SK-N-SH (cell line): ENCODE results near the gene PPL. TPM values are rescaled to one million over a fixed set of nuclear protein-coding genes. Genes with fewer than 3 reads are reported as not detected.

Experiments
- CTCF ChIA-PET: fragments of 300-600, 350-600 bp; formaldehyde crosslinking; extraction: SDS; loops from one replicate; lab custom pipeline; 2021; lab: Yijun Ruan, JAX
- POLR2A ChIA-PET: fragments of 350-600 bp; sonication (Branson Sonifier 250); formaldehyde crosslinking; extraction: SDS; loops from one replicate; lab custom pipeline; 2020; ENCODE audit warnings: antibody characterized with exemption, inconsistent platforms; lab: Yijun Ruan, JAX
- DNase-seq: peaks from one replicate; pipeline ENCODE4 v3.0.0; 2012
- H2AFZ ChIP-seq: fragments of 200-600 bp; sonication (generic); 2 replicates; pipeline ENCODE4 v1.8.1; 2016; ENCODE audit warnings: antibody characterized with exemption, mild to moderate bottlenecking, low read depth
- H3F3A ChIP-seq: fragments of 200-600 bp; sonication (generic); replicated peaks from 2 replicates; pipeline ENCODE3; 2016; ENCODE audit warnings: antibody characterized with exemption, mild to moderate bottlenecking; ENCODE audit not compliant: insufficient read depth
- H3K27ac ChIP-seq, 2 experiments: fragments of 200-500 bp in 1 of 2; fragments of 200-600 bp in 1 of 2; sonication (Bioruptor generic) in 1 of 2; sonication (generic), shearing (Covaris generic) in 1 of 2; 2 replicates each; pipeline versions ENCODE4 v1.5.1 to v1.6.1; 2014 to 2016; ENCODE audit warnings: low read depth in 2 of 2, inconsistent platforms in 1 of 2, low read length in 1 of 2, mild to moderate bottlenecking in 1 of 2, mixed read lengths in 1 of 2
- H3K27me3 ChIP-seq: fragments of 200-600 bp; sonication (generic), shearing (Covaris generic); 2 replicates; pipeline ENCODE4 v1.6.1; 2016; ENCODE audit warnings: mixed run types; ENCODE audit not compliant: insufficient read depth
- H3K36me3 ChIP-seq, 2 experiments: fragments of 200-500 bp in 1 of 2; fragments of 200-600 bp in 1 of 2; sonication (Bioruptor generic) in 1 of 2; sonication (generic) in 1 of 2; replicated peaks in 1 of 2; 2 replicates each; pipeline versions ENCODE3 to v1.5.1; 2014 to 2016; ENCODE audit warnings: low read length in 1 of 2, mild to moderate bottlenecking in 1 of 2; ENCODE audit not compliant: insufficient read depth in 2 of 2, control insufficient read depth in 1 of 2
- H3K4me1 ChIP-seq, 2 experiments: fragments of 200-500 bp in 1 of 2; fragments of 200-600 bp in 1 of 2; sonication (Bioruptor generic) in 1 of 2; sonication (generic), shearing (Covaris generic) in 1 of 2; 2 replicates each; pipeline versions ENCODE4 v1.5.1 to v1.6.1; 2014 to 2016; ENCODE audit warnings: low read depth in 1 of 2, low read length in 1 of 2, mixed run types in 1 of 2; ENCODE audit not compliant: insufficient read depth in 2 of 2, control insufficient read depth in 1 of 2
- H3K4me2 ChIP-seq: fragments of 200-600 bp; sonication (generic), shearing (Covaris generic); 2 replicates; pipeline ENCODE4 v1.6.1; 2017; ENCODE audit warnings: mixed run types
- H3K4me3 ChIP-seq, 2 experiments: fragments of 200-500 bp in 1 of 2; fragments of 200-600 bp in 1 of 2; sonication (Bioruptor generic) in 1 of 2; sonication (generic), shearing (Covaris generic) in 1 of 2; 2 replicates each; pipeline versions ENCODE4 v1.5.1 to v1.8.1; 2014 to 2016; ENCODE audit warnings: low read depth in 2 of 2, inconsistent platforms in 1 of 2, low read length in 1 of 2, mild to moderate bottlenecking in 1 of 2, mixed read lengths in 1 of 2, moderate library complexity in 1 of 2
- H3K79me2 ChIP-seq: fragments of 200-600 bp; sonication (generic); 2 replicates; pipeline ENCODE4 v1.8.1; 2017; ENCODE audit warnings: mild to moderate bottlenecking; ENCODE audit not compliant: insufficient read depth
- H3K9ac ChIP-seq: fragments of 200-600 bp; sonication (generic); 2 replicates; pipeline ENCODE4 v1.6.1; 2017; ENCODE audit warnings: mixed run types
- H3K9me2 ChIP-seq: fragments of 200-600 bp; sonication (generic); 2 replicates; pipeline ENCODE4 v1.6.1; 2017; ENCODE audit warnings: mixed run types
- H3K9me3 ChIP-seq: fragments of 200-600 bp; sonication (generic); 2 replicates; pipeline ENCODE4 v1.6.1; 2017; ENCODE audit warnings: mixed run types, mild to moderate bottlenecking, moderate library complexity
- H4K20me1 ChIP-seq: fragments of 200-600 bp; sonication (generic); 2 replicates; pipeline ENCODE4 v1.6.1; 2017; ENCODE audit warnings: mild to moderate bottlenecking, mixed run types; ENCODE audit not compliant: insufficient read depth
- EP300 ChIP-seq, 2 experiments: IDR thresholded peaks; 2 replicates each; pipeline versions ENCODE4 v1.4.0 to v1.6.1; 2012; ENCODE audit warnings: borderline replicate concordance in 1 of 2, low read depth in 1 of 2, low read length in 1 of 2
- FOXM1 ChIP-seq: IDR thresholded peaks from 2 replicates; pipeline ENCODE4 v1.4.0; 2012; ENCODE audit warnings: low read depth, mild to moderate bottlenecking
- GATA2 ChIP-seq: sonication (generic); formaldehyde crosslinking; IDR thresholded peaks from 2 replicates; pipeline ENCODE4 v1.5.0; 2020; ENCODE audit warnings: mild to moderate bottlenecking, missing genetic modification reagents
- IRF3 ChIP-seq: fragments of 150-350 bp; IDR thresholded peaks from 2 replicates; pipeline ENCODE4 v1.6.1; 2016; ENCODE audit warnings: mild to moderate bottlenecking, low read depth, low read length
- MEF2A ChIP-seq: IDR thresholded peaks from 2 replicates; pipeline ENCODE4 v1.4.0; 2012; ENCODE audit warnings: low read depth, borderline replicate concordance
- MXI1 ChIP-seq: IDR thresholded peaks from 2 replicates; pipeline ENCODE4 v1.6.1; 2012; ENCODE audit warnings: mild to moderate bottlenecking, low read depth, low read length, improper control_type of control experiment
- RCOR1 ChIP-seq: fragments of 150-350 bp; IDR thresholded peaks from 2 replicates; pipeline ENCODE4 v1.6.1; 2017; ENCODE audit warnings: antibody characterized with exemption, low read length
- RFX5 ChIP-seq: IDR thresholded peaks from 2 replicates; pipeline ENCODE4 v1.6.1; 2012; ENCODE audit warnings: mild to moderate bottlenecking, improper control_type of control experiment, low read length
- RXRA ChIP-seq: IDR thresholded peaks from 2 replicates; pipeline ENCODE4 v1.4.0; 2012; ENCODE audit warnings: low read depth, mild to moderate bottlenecking, borderline replicate concordance
- SIN3A ChIP-seq: IDR thresholded peaks from 2 replicates; pipeline ENCODE4 v1.6.1; 2012; ENCODE audit warnings: low read depth, mild to moderate bottlenecking, low read length, moderate library complexity, borderline replicate concordance
- TAF1 ChIP-seq: IDR thresholded peaks from 2 replicates; pipeline ENCODE4 v1.6.1; 2012; ENCODE audit warnings: low read depth, mild to moderate bottlenecking, low read length, moderate library complexity, borderline replicate concordance
- TCF12 ChIP-seq: IDR thresholded peaks from 2 replicates; pipeline ENCODE4 v1.4.0; 2012
- TEAD4 ChIP-seq: IDR thresholded peaks from 2 replicates; pipeline ENCODE4 v1.4.0; 2012; ENCODE audit warnings: mild to moderate bottlenecking, borderline replicate concordance; ENCODE audit not compliant: insufficient read depth
- USF1 ChIP-seq: IDR thresholded peaks from 2 replicates; pipeline ENCODE4 v1.4.0; 2012; ENCODE audit warnings: low read depth, borderline replicate concordance
- WGBS: methylation state at CpG from one replicate; pipeline ENCODE4 v1.1.6; 2017; ENCODE audit warnings: low lambda C conversion rate; 5-methylcytosine and 5-hydroxymethylcytosine counted together
- polyA plus RNA-seq, 3 experiments: library from polyadenylated mRNA; depleted of rRNA; stranded (reverse); fragments of >200 nt; gene quantifications; 2 replicates each; pipeline ENCODE4 v1.2.3, GENCODE V29; 2012
- TF ChIP-seq, protein P1 (sequence below): IDR thresholded peaks from 2 replicates; pipeline ENCODE4; 2012
- TF ChIP-seq, protein P2 (sequence below): fragments of 200-600 bp; sonication (generic); IDR thresholded peaks from 2 replicates; pipeline ENCODE4 v1.6.1; 2017; ENCODE audit warnings: antibody characterized with exemption, mild to moderate bottlenecking, moderate library complexity
- TF ChIP-seq, protein P3 (sequence below): IDR thresholded peaks from 2 replicates; pipeline ENCODE4 v1.4.0; 2012; ENCODE audit warnings: low read depth

Gene PPL
- polyA plus RNA-seq, 1 of the 3 experiments (the other 2 are of a cell fraction): 24.6 TPM

DNA sequence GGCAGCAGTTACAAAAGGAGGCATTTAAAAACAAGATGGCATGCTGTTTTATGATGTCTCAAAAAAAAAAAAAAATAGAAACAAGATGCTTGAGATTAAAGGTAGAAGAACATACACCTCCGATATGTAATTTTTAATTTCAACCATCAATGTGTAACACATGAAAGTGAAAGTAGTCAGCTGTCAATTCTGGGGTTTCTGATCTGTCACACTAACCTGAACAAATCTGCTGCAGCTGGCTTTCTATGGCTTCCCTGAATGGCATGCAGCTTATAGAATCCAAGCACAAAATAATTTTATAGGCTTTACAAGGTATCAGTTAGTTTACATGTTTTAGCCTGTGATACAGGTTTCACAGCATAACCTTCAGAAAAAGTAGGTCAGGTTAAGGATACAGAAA is 103.4 kb downstream of the PPL start:
- Histone ChIP-seq H3K4me3 (no peak overlapping the region), H2AFZ (no peak overlapping the region), H3K9me2 (no peaks in the 10 kb centered on the region), H3K27me3 (no peaks in the 10 kb centered on the region), H3F3A (peaks cover 4% of the 10 kb centered on the region)
- no peak for DNase-seq
- POLR2A ChIA-PET: interaction anchor here (0.7 kb wide), 1 partner anchor 403 kb away, joined by 3 read pairs; no protein-coding TSS in a partner anchor
- TF ChIP-seq USF1 (no peak), EP300 (IDR thresholded peaks at IDR 0.05; ENCODE audit: borderline replicate concordance in 1 of 2, low read depth in 1 of 2, low read length in 1 of 2) (no peak), RXRA (no peak), TEAD4 (no peak), RFX5 (no peak), GATA2 (CRISPR knock-in tag) (no peak), RCOR1 (no peak), TCF12 (no peak), TAF1 (no peak), SIN3A (no peak), FOXM1 (no peak), MEF2A (no peak), MXI1 (no peak), IRF3 (no peak)
- TF ChIP-seq, protein P1, sequence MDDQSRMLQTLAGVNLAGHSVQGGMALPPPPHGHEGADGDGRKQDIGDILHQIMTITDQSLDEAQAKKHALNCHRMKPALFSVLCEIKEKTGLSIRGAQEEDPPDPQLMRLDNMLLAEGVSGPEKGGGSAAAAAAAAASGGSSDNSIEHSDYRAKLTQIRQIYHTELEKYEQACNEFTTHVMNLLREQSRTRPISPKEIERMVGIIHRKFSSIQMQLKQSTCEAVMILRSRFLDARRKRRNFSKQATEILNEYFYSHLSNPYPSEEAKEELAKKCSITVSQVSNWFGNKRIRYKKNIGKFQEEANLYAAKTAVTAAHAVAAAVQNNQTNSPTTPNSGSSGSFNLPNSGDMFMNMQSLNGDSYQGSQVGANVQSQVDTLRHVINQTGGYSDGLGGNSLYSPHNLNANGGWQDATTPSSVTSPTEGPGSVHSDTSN: no peak
- TF ChIP-seq, protein P2, sequence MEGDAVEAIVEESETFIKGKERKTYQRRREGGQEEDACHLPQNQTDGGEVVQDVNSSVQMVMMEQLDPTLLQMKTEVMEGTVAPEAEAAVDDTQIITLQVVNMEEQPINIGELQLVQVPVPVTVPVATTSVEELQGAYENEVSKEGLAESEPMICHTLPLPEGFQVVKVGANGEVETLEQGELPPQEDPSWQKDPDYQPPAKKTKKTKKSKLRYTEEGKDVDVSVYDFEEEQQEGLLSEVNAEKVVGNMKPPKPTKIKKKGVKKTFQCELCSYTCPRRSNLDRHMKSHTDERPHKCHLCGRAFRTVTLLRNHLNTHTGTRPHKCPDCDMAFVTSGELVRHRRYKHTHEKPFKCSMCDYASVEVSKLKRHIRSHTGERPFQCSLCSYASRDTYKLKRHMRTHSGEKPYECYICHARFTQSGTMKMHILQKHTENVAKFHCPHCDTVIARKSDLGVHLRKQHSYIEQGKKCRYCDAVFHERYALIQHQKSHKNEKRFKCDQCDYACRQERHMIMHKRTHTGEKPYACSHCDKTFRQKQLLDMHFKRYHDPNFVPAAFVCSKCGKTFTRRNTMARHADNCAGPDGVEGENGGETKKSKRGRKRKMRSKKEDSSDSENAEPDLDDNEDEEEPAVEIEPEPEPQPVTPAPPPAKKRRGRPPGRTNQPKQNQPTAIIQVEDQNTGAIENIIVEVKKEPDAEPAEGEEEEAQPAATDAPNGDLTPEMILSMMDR: no peak
- TF ChIP-seq, protein P3, sequence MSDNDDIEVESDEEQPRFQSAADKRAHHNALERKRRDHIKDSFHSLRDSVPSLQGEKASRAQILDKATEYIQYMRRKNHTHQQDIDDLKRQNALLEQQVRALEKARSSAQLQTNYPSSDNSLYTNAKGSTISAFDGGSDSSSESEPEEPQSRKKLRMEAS: no peak
- TF ChIP-seq, all 33 proteins: peak for 0
- Histone ChIP-seq H3K4me1 (peaks cover 0 to 2% of the 10 kb centered on the region in 2 experiments; a peak in 1 of 4 replicates), H3K9me3 (no peaks in the 10 kb centered on the region), H3K79me2 (peaks cover 34% of the 10 kb centered on the region), H3K4me2 (no peak overlapping the region), H4K20me1 (0 out of 2 replicates have a peak, but pooled peaks cover 7% of the 10 kb centered on the region), H3K9ac (no peak overlapping the region), H3K27ac (no peak overlapping the region), H3K36me3 (peaks cover 25 to 57% of the 10 kb centered on the region in 2 experiments)
- 100% methylated on average over 1 of the region's 1 CpG for WGBS
- CTCF ChIA-PET: interaction anchor here (0.9 to 1.4 kb wide), 2 partner anchors 8 to 123 kb away, joined by 3 to 4 read pairs; no protein-coding TSS in a partner anchor
